NK-92 (cell line): ENCODE data around the gene GAB2.

Source experiments
- DNase-seq: peaks from one replicate; lab custom pipeline; 2025; ENCODE audit not compliant: unreplicated experiment; lab: John Stamatoyannopoulos, UW

The GAB2 gene

GRCh38 chr11:78212586-78213371 lies 204.8 kb downstream of the GAB2 start:
- no peak for DNase-seq

- no peak for DNase-seq
Observed at GRCh38 chr11:78211565-78211964, 206.1 kb downstream of the GAB2 start.

GRCh38 chr11:78210000-78210608 lies 207.5 kb downstream of the GAB2 start:
- no peak for DNase-seq

GRCh38 chr11:78209478-78209877 lies 208.1 kb downstream of the GAB2 start:
- no peak for DNase-seq

GRCh38 chr11:78208257-78209165 lies 209.1 kb downstream of the GAB2 start:
- DNase-seq: no peak

- no peak for DNase-seq
Observed at GRCh38 chr11:78207532-78208256, 209.9 kb downstream of the GAB2 start.

GRCh38 chr11:78205691-78206090 lies 211.9 kb downstream of the GAB2 start:
- DNase-seq: no peak

- DNase-seq: no peak
Observed at GRCh38 chr11:78205256-78205655, 212.4 kb downstream of the GAB2 start.

- no peak for DNase-seq
Observed at GRCh38 chr11:78203184-78203583, 214.4 kb downstream of the GAB2 start.

GRCh38 chr11:78202733-78203167 lies 214.9 kb downstream of the GAB2 start:
- DNase-seq: no peak

GRCh38 chr11:78201096-78201818 lies 216.4 kb downstream of the GAB2 start:
- DNase-seq: no peak

- DNase-seq: no peak
Observed at GRCh38 chr11:78200553-78200952, 217.1 kb downstream of the GAB2 start.

GRCh38 chr11:78200061-78200460 lies 217.6 kb downstream of the GAB2 start:
- no peak for DNase-seq

- DNase-seq: no peak
Observed at GRCh38 chr11:78199653-78200015, 218.0 kb downstream of the GAB2 start.

GRCh38 chr11:78199015-78199652 lies 218.5 kb downstream of the GAB2 start:
- no peak for DNase-seq

GRCh38 chr11:78197816-78198215 lies 219.8 kb downstream of the GAB2 start:
- no peak for DNase-seq

- DNase-seq: no peak
Observed at GRCh38 chr11:78196661-78197091, 220.9 kb downstream of the GAB2 start.

GRCh38 chr11:78195917-78196560 lies 221.6 kb downstream of the GAB2 start:
- DNase-seq: no peak

- DNase-seq: no peak
Observed at GRCh38 chr11:78194490-78194889, 223.1 kb downstream of the GAB2 start.
